Suprapubic skin (tissue), 2 donors: ENCODE results near the gene HDGFL2.

ENCODE experiments used
- EP300 ChIP-seq: sonication (generic); formaldehyde crosslinking; IDR thresholded peaks from one replicate; pipeline ENCODE4 v1.6.1; 2017; ENCODE audit warnings: antibody characterized with exemption
- POLR2A ChIP-seq, 2 donors: fragments of 450-650 bp; IDR thresholded peaks; one replicate each; pipeline ENCODE4 v1.6.1; 2017; ENCODE audit warnings: antibody characterized with exemption in 2 of 2, mild to moderate bottlenecking in 2 of 2, moderate library complexity in 2 of 2

DNA sequence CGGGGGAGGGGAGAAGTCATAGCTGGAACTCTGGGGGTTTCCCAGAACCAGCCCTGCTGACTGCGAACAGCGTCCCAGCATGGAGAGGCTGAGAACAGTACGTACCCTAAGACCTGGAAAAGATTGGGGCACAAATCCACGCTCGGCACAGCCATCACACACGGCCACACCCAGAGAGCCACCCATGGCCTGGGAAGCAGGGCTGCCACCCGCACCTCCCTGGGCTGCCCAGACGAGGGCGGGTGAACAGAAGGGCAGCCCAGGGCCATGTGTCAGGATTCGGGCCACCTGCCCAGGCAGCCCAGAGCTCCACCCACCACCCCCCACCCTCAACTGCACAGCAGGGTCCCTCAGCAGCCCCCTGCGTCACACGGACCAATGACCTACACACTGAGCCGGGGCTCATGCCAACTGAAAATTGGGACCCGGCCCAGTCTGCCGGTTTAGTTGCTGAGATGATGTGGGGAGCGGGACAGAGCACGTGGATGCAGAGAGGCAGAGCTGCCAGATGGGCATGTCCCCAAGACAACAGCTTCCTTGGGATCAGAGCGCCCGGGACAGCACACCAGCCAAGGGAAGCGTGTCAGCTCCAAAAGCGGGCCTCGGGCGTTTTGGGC, 23.0 kb upstream of the HDGFL2 start:
- TF ChIP-seq EP300 = no peak
- TF ChIP-seq POLR2A (IDR thresholded peaks at IDR 0.05) = no peak
